ENCODE data around the gene IL10RB.

Gene IL10RB

DNA sequence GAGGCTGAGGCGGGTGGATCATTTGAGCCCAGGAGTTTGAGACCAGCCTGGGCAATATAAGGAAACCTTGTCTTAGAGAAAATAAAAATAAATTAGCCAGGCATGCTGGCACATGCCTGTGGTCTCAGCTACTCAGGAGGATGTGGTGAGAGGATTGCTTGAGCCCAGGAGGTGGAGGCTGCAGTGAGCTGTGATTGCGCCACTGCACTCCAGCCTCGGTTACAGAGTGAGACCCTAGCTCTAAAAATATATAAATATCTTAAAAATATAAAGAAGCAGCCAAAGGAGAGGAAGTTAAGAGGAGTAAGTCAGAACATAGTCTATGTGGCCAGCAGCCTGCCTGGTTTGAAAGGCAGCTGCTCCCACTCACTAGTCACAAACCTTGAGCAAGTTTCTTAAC lies 4.5 kb upstream of the IL10RB start:
- no peaks in the 10 kb centered on the region for H3K27me3 ChIP-seq (ENCODE audit: insufficient read depth, poor library complexity, severe bottlenecking)
- DNase-seq (ENCODE audit: low read depth in 1 of 2, low spot score in 1 of 2), result peak; percentile 64 to 94
- no peak overlapping the region for H3K4me3 ChIP-seq (replicated peaks; ENCODE audit: insufficient read depth, low read length)
- peak overlapping the region; percentile 70 for H3K27ac ChIP-seq (replicated peaks)
- TF ChIP-seq, protein P1, sequence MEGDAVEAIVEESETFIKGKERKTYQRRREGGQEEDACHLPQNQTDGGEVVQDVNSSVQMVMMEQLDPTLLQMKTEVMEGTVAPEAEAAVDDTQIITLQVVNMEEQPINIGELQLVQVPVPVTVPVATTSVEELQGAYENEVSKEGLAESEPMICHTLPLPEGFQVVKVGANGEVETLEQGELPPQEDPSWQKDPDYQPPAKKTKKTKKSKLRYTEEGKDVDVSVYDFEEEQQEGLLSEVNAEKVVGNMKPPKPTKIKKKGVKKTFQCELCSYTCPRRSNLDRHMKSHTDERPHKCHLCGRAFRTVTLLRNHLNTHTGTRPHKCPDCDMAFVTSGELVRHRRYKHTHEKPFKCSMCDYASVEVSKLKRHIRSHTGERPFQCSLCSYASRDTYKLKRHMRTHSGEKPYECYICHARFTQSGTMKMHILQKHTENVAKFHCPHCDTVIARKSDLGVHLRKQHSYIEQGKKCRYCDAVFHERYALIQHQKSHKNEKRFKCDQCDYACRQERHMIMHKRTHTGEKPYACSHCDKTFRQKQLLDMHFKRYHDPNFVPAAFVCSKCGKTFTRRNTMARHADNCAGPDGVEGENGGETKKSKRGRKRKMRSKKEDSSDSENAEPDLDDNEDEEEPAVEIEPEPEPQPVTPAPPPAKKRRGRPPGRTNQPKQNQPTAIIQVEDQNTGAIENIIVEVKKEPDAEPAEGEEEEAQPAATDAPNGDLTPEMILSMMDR (IDR thresholded peaks at IDR 0.05; ENCODE audit: insufficient read depth, low read length), result no peak
- TF ChIP-seq, protein P2, sequence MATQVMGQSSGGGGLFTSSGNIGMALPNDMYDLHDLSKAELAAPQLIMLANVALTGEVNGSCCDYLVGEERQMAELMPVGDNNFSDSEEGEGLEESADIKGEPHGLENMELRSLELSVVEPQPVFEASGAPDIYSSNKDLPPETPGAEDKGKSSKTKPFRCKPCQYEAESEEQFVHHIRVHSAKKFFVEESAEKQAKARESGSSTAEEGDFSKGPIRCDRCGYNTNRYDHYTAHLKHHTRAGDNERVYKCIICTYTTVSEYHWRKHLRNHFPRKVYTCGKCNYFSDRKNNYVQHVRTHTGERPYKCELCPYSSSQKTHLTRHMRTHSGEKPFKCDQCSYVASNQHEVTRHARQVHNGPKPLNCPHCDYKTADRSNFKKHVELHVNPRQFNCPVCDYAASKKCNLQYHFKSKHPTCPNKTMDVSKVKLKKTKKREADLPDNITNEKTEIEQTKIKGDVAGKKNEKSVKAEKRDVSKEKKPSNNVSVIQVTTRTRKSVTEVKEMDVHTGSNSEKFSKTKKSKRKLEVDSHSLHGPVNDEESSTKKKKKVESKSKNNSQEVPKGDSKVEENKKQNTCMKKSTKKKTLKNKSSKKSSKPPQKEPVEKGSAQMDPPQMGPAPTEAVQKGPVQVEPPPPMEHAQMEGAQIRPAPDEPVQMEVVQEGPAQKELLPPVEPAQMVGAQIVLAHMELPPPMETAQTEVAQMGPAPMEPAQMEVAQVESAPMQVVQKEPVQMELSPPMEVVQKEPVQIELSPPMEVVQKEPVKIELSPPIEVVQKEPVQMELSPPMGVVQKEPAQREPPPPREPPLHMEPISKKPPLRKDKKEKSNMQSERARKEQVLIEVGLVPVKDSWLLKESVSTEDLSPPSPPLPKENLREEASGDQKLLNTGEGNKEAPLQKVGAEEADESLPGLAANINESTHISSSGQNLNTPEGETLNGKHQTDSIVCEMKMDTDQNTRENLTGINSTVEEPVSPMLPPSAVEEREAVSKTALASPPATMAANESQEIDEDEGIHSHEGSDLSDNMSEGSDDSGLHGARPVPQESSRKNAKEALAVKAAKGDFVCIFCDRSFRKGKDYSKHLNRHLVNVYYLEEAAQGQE (IDR thresholded peaks at IDR 0.05; ENCODE audit: insufficient replicate concordance, low read depth), result no peak
- TF ChIP-seq SPI1 (IDR thresholded peaks at IDR 0.05; ENCODE audit: borderline replicate concordance, low read depth), result peak; percentile 62; the same call in 1 of the 2 replicates
- 0 out of 2 replicates have a peak, but pooled peaks have one; percentile 1 for TF ChIP-seq GABPA (IDR thresholded peaks at IDR 0.05; ENCODE audit: low read depth)
- 0 out of 2 replicates have a peak, but pooled peaks have one; percentile 54 for TF ChIP-seq POLR2AphosphoS5 (IDR thresholded peaks at IDR 0.05; ENCODE audit: low read depth)

DNA sequence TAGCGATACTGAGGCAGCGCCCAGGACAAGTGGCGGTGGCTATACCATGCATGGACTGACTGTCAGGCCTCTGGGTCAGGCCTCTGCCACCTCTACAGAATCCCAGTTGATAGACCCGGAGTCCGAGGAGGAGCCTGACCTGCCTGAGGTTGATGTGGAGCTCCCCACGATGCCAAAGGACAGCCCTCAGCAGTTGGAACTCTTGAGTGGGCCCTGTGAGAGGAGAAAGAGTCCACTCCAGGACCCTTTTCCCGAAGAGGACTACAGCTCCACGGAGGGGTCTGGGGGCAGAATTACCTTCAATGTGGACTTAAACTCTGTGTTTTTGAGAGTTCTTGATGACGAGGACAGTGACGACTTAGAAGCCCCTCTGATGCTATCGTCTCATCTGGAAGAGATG lies 3.2 kb upstream of the IL10RB start:
- H3K27me3 ChIP-seq (ENCODE audit: insufficient read depth, poor library complexity, severe bottlenecking), result no peaks in the 10 kb centered on the region
- H3K4me3 ChIP-seq (replicated peaks; ENCODE audit: insufficient read depth, low read length), result no peak overlapping the region
- TF ChIP-seq SPI1 (IDR thresholded peaks at IDR 0.05; ENCODE audit: borderline replicate concordance, low read depth) (no peak), GABPA (IDR thresholded peaks at IDR 0.05; ENCODE audit: low read depth) (no peak), POLR2AphosphoS5 (IDR thresholded peaks at IDR 0.05; ENCODE audit: low read depth) (no peak)
- TF ChIP-seq, protein P2 (IDR thresholded peaks at IDR 0.05; ENCODE audit: insufficient replicate concordance, low read depth), result no peak
- TF ChIP-seq, protein P1 (IDR thresholded peaks at IDR 0.05; ENCODE audit: insufficient read depth, low read length), result no peak
- no peak for DNase-seq (ENCODE audit: low read depth in 1 of 2, low spot score in 1 of 2)
- no peak overlapping the region for H3K27ac ChIP-seq (replicated peaks)

DNA sequence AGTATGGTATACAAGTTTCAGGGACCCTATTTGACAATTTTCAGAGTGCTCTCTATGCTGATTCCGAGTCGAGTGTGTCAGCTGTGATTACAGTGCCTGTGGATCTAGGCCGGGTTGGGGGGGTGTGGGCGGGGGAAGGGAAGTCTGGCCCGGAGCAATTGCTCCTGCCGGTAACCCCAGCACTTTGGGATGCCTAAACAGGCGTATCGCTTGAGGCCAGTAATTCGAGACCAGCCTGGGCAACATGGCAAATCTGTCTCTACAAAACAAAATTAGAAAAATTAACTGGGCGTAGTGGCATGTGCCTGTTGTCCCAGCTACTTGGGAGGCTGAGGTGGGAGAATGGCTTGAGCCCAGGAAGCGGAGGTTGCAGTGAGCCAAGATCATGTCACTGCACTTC lies 1.6 kb upstream of the IL10RB start:
- H3K4me3 ChIP-seq (replicated peaks; ENCODE audit: insufficient read depth, low read length), result no peak overlapping the region
- DNase-seq (ENCODE audit: low read depth in 1 of 2, low spot score in 1 of 2), result no peak
- peak overlapping the region; percentile 86 for H3K27ac ChIP-seq (replicated peaks)
- no peak for TF ChIP-seq GABPA (IDR thresholded peaks at IDR 0.05; ENCODE audit: low read depth)
- TF ChIP-seq SPI1 (IDR thresholded peaks at IDR 0.05; ENCODE audit: borderline replicate concordance, low read depth), result no peak
- TF ChIP-seq, protein P2 (IDR thresholded peaks at IDR 0.05; ENCODE audit: insufficient replicate concordance, low read depth), result no peak
- no peak for TF ChIP-seq POLR2AphosphoS5 (IDR thresholded peaks at IDR 0.05; ENCODE audit: low read depth)
- TF ChIP-seq, protein P1 (IDR thresholded peaks at IDR 0.05; ENCODE audit: insufficient read depth, low read length), result no peak
- no peaks in the 10 kb centered on the region for H3K27me3 ChIP-seq (ENCODE audit: insufficient read depth, poor library complexity, severe bottlenecking)

Measured in HL-60 (cell line).